GM23338 (cell line): Measurements from ENCODE around the gene CADM4. TPM values are rescaled to one million over a fixed set of nuclear protein-coding genes. Genes with fewer than 3 reads are reported as not detected.

ENCODE experiments used
- ATAC-seq: fragments of 200-7000 bp; cut with Tn5 transposase; 3 replicates; pipeline ENCODE4 v1.9.1; 2020
- DNase-seq: peaks from one replicate; pipeline ENCODE4 v3.0.0-alpha.2; 2015; ENCODE audit warnings: low spot score
- H2AFZ ChIP-seq: fragments of 200-600 bp; sonication (generic); 2 replicates; pipeline ENCODE4 v1.8.0; 2016; ENCODE audit warnings: antibody characterized with exemption, mild to moderate bottlenecking, moderate library complexity
- H3F3A ChIP-seq: fragments of 200-600 bp; sonication (generic); replicated peaks from 2 replicates; pipeline ENCODE4 v1.8.0; 2017; ENCODE audit warnings: antibody characterized with exemption, mixed run types, low read depth
- H3K27ac ChIP-seq: fragments of 200-600 bp; sonication (generic); 2 replicates; pipeline ENCODE4 v1.6.1; 2016; ENCODE audit warnings: low read depth
- H3K27me3 ChIP-seq: fragments of 200-600 bp; sonication (generic); 2 replicates; pipeline ENCODE4 v1.8.0; 2016; ENCODE audit warnings: mild to moderate bottlenecking, mixed run types, moderate library complexity; ENCODE audit not compliant: insufficient read depth
- H3K36me3 ChIP-seq: fragments of 200-600 bp; sonication (generic); 2 replicates; pipeline ENCODE4 v1.8.0; 2016; ENCODE audit warnings: mild to moderate bottlenecking; ENCODE audit not compliant: insufficient read depth
- H3K4me1 ChIP-seq: fragments of 200-600 bp; sonication (generic); 2 replicates; pipeline ENCODE4 v1.8.0; 2016; ENCODE audit warnings: mild to moderate bottlenecking, moderate library complexity; ENCODE audit not compliant: insufficient read depth
- H3K4me2 ChIP-seq: fragments of 200-600 bp; sonication (generic); 2 replicates; pipeline ENCODE4 v1.7.1; 2017; ENCODE audit warnings: mixed run types
- H3K4me3 ChIP-seq: fragments of 200-600 bp; sonication (generic); 2 replicates; pipeline ENCODE4 v1.6.1; 2016; ENCODE audit warnings: mixed run types
- H3K79me2 ChIP-seq: fragments of 200-600 bp; sonication (generic); replicated peaks from 2 replicates; pipeline ENCODE4 v1.8.0; 2017; ENCODE audit warnings: mild to moderate bottlenecking; ENCODE audit not compliant: insufficient read depth
- H3K9me2 ChIP-seq: fragments of 200-600 bp; sonication (generic); 2 replicates; pipeline ENCODE4 v1.8.0; 2017; ENCODE audit not compliant: insufficient read depth
- H4K20me1 ChIP-seq: fragments of 200-600 bp; sonication (generic); replicated peaks from 2 replicates; pipeline ENCODE4 v1.8.0; 2017; ENCODE audit warnings: mild to moderate bottlenecking; ENCODE audit not compliant: insufficient read depth
- H3K27ac Mint-ChIP-seq: 2 replicates; pipeline ENCODE4 v1.8.0; 2020; ENCODE audit warnings: inconsistent platforms, mild to moderate bottlenecking, moderate library complexity, mixed read lengths
- H3K27me3 Mint-ChIP-seq: 3 replicates; pipeline ENCODE4 v1.8.0; 2022; ENCODE audit warnings: low read depth, mild to moderate bottlenecking, moderate library complexity, mixed read lengths, inconsistent platforms; ENCODE audit not compliant: insufficient read depth, poor library complexity
- H3K36me3 Mint-ChIP-seq: 3 replicates; pipeline ENCODE4 v1.8.0; 2021; ENCODE audit warnings: low read depth, mild to moderate bottlenecking, inconsistent platforms, moderate library complexity, mixed read lengths
- H3K4me1 Mint-ChIP-seq: 3 replicates; pipeline ENCODE4 v1.8.0; 2020; ENCODE audit warnings: mild to moderate bottlenecking, inconsistent platforms, mixed read lengths
- H3K4me3 Mint-ChIP-seq: 3 replicates; pipeline ENCODE4 v1.8.0; 2021; ENCODE audit warnings: moderate library complexity, mild to moderate bottlenecking, inconsistent platforms, mixed read lengths
- H3K9me3 Mint-ChIP-seq: 3 replicates; pipeline ENCODE4 v1.8.0; 2020; ENCODE audit warnings: moderate library complexity, mild to moderate bottlenecking, inconsistent platforms, mixed read lengths
- ETS1 ChIP-seq: IDR thresholded peaks from 2 replicates; pipeline ENCODE4 v1.6.1; 2016; ENCODE audit warnings: antibody characterized with exemption
- EZH2phosphoT487 ChIP-seq: fragments of 200-600 bp; sonication (generic); IDR thresholded peaks from one replicate; pipeline ENCODE4 v1.8.1; 2018; ENCODE audit warnings: antibody characterized with exemption; ENCODE audit not compliant: unreplicated experiment
- JUNB ChIP-seq: IDR thresholded peaks from one replicate; pipeline ENCODE4 v1.6.1; 2016; ENCODE audit warnings: antibody characterized with exemption; ENCODE audit not compliant: unreplicated experiment
- REST ChIP-seq: IDR thresholded peaks from one replicate; pipeline ENCODE4 v1.6.1; 2018; ENCODE audit warnings: antibody characterized with exemption; ENCODE audit not compliant: unreplicated experiment
- STAT1 ChIP-seq: IDR thresholded peaks from one replicate; pipeline ENCODE4 v1.6.1; 2016; ENCODE audit warnings: antibody characterized with exemption; ENCODE audit not compliant: unreplicated experiment
- ZNF331 ChIP-seq: fragments of 250-450 bp; sonication (Bioruptor Pico); IDR thresholded peaks from 2 replicates; pipeline ENCODE4 v1.5.0; 2020; ENCODE audit warnings: low read depth, mild to moderate bottlenecking, moderate library complexity
- polyA plus RNA-seq: library from polyadenylated mRNA; unstranded; fragments of >200 nt; fragmentation: Nextera tagmentation; extraction: Ambion mirVana; gene quantifications from 2 replicates; pipeline ENCODE4 v1.2.1, GENCODE V29; 2016
- total RNA-seq: library from RNA; depleted of rRNA; stranded (reverse); fragments of >200 nt; shearing (Covaris generic); gene quantifications from 2 replicates; pipeline ENCODE4 v1.2.3, GENCODE V29; 2014
- TF ChIP-seq, protein P1 (sequence below): fragments of 250-450 bp; sonication (Bioruptor Pico); IDR thresholded peaks from 2 replicates; pipeline ENCODE4 v1.5.0; 2020; ENCODE audit warnings: mild to moderate bottlenecking, moderate library complexity
- TF ChIP-seq, protein P2 (sequence below), 2 experiments: fragments of 200-600 bp in 1 of 2; sonication (generic) in 1 of 2; conservative IDR thresholded peaks; 2 replicates each; pipeline versions ENCODE4 v1.5.1 to v1.6.1; 2016 to 2017; ENCODE audit warnings: antibody characterized with exemption in 2 of 2, low read depth in 2 of 2, mild to moderate bottlenecking in 2 of 2, moderate library complexity in 1 of 2

Gene CADM4
- total and polyA plus RNA-seq, 2 experiments from 2014 or later = 3.7 to 21.2 TPM

- Histone ChIP-seq H2AFZ (no peak overlapping the region), H3K27me3 (0 out of 2 replicates have a peak, but pooled peaks cover 4% of the 10 kb centered on the region), H4K20me1 (no peaks in the 10 kb centered on the region), H3K27ac (no peak overlapping the region), H3K9me2 (no peaks in the 10 kb centered on the region), H3K4me3 (no peak overlapping the region), H3K79me2 (no peaks in the 10 kb centered on the region), H3F3A (peaks cover 8% of the 10 kb centered on the region; the same call in 1 of the 2 replicates), H3K36me3 (no peaks in the 10 kb centered on the region), H3K4me2 (no peak overlapping the region), H3K4me1 (peaks cover 6% of the 10 kb centered on the region; the same call in 1 of the 2 replicates)
- Mint-ChIP-seq H3K27me3 (peaks cover 17% of the 10 kb centered on the region), H3K4me1 (peaks cover 12% of the 10 kb centered on the region), H3K9me3 (no peaks in the 10 kb centered on the region), H3K36me3 (peaks cover 56% of the 10 kb centered on the region), H3K4me3 (no peak overlapping the region), H3K27ac (no peak overlapping the region)
- DNase-seq (no peak), ATAC-seq (no peak)
- TF ChIP-seq JUNB (no peak), EZH2phosphoT487 (no peak), REST (no peak), ZNF331 (CRISPR knock-in tag) (no peak), ETS1 (no peak), STAT1 (no peak)
- TF ChIP-seq, protein P1, sequence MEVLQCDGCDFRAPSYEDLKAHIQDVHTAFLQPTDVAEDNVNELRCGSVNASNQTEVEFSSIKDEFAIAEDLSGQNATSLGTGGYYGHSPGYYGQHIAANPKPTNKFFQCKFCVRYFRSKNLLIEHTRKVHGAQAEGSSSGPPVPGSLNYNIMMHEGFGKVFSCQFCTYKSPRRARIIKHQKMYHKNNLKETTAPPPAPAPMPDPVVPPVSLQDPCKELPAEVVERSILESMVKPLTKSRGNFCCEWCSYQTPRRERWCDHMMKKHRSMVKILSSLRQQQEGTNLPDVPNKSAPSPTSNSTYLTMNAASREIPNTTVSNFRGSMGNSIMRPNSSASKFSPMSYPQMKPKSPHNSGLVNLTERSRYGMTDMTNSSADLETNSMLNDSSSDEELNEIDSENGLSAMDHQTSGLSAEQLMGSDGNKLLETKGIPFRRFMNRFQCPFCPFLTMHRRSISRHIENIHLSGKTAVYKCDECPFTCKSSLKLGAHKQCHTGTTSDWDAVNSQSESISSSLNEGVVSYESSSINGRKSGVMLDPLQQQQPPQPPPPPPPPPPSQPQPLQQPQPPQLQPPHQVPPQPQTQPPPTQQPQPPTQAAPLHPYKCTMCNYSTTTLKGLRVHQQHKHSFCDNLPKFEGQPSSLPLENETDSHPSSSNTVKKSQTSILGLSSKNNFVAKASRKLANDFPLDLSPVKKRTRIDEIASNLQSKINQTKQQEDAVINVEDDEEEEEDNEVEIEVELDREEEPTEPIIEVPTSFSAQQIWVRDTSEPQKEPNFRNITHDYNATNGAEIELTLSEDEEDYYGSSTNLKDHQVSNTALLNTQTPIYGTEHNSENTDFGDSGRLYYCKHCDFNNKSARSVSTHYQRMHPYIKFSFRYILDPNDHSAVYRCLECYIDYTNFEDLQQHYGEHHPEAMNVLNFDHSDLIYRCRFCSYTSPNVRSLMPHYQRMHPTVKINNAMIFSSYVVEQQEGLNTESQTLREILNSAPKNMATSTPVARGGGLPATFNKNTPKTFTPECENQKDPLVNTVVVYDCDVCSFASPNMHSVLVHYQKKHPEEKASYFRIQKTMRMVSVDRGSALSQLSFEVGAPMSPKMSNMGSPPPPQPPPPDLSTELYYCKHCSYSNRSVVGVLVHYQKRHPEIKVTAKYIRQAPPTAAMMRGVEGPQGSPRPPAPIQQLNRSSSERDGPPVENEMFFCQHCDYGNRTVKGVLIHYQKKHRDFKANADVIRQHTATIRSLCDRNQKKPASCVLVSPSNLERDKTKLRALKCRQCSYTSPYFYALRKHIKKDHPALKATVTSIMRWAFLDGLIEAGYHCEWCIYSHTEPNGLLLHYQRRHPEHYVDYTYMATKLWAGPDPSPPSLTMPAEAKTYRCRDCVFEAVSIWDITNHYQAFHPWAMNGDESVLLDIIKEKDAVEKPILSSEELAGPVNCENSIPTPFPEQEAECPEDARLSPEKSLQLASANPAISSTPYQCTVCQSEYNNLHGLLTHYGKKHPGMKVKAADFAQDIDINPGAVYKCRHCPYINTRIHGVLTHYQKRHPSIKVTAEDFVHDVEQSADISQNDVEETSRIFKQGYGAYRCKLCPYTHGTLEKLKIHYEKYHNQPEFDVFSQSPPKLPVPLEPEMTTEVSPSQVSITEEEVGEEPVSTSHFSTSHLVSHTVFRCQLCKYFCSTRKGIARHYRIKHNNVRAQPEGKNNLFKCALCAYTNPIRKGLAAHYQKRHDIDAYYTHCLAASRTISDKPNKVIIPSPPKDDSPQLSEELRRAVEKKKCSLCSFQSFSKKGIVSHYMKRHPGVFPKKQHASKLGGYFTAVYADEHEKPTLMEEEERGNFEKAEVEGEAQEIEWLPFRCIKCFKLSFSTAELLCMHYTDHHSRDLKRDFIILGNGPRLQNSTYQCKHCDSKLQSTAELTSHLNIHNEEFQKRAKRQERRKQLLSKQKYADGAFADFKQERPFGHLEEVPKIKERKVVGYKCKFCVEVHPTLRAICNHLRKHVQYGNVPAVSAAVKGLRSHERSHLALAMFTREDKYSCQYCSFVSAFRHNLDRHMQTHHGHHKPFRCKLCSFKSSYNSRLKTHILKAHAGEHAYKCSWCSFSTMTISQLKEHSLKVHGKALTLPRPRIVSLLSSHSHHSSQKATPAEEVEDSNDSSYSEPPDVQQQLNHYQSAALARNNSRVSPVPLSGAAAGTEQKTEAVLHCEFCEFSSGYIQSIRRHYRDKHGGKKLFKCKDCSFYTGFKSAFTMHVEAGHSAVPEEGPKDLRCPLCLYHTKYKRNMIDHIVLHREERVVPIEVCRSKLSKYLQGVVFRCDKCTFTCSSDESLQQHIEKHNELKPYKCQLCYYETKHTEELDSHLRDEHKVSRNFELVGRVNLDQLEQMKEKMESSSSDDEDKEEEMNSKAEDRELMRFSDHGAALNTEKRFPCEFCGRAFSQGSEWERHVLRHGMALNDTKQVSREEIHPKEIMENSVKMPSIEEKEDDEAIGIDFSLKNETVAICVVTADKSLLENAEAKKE (CRISPR knock-in tag) = no peak
- TF ChIP-seq, protein P2, sequence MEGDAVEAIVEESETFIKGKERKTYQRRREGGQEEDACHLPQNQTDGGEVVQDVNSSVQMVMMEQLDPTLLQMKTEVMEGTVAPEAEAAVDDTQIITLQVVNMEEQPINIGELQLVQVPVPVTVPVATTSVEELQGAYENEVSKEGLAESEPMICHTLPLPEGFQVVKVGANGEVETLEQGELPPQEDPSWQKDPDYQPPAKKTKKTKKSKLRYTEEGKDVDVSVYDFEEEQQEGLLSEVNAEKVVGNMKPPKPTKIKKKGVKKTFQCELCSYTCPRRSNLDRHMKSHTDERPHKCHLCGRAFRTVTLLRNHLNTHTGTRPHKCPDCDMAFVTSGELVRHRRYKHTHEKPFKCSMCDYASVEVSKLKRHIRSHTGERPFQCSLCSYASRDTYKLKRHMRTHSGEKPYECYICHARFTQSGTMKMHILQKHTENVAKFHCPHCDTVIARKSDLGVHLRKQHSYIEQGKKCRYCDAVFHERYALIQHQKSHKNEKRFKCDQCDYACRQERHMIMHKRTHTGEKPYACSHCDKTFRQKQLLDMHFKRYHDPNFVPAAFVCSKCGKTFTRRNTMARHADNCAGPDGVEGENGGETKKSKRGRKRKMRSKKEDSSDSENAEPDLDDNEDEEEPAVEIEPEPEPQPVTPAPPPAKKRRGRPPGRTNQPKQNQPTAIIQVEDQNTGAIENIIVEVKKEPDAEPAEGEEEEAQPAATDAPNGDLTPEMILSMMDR (conservative IDR thresholded peaks at IDR 0.05; ENCODE audit: low read depth in 2 of 2) = no peak
Observed at GRCh38 chr19:43664018-43664417, 24.4 kb upstream of the CADM4 start.
